Measurements from ENCODE around the gene RPS6KB1.
"Not testable (repeated sequence)": the region's sequence is repeated elsewhere in the genome, so short reads cannot be mapped to it uniquely, and the experiment has no call there.

Gene RPS6KB1

GRCh38 chr17:59872351-59872750 lies 20.6 kb upstream of the RPS6KB1 start:
- no peak for DNase-seq (ENCODE audit: low spot score)

GRCh38 chr17:59873414-59873813 lies 19.5 kb upstream of the RPS6KB1 start:
- not testable (repeated sequence) for DNase-seq (ENCODE audit: low spot score)

- no peak for DNase-seq (ENCODE audit: low spot score)
Observed at GRCh38 chr17:59874376-59874775, 18.5 kb upstream of the RPS6KB1 start.

- DNase-seq (ENCODE audit: low spot score): no peak
Observed at GRCh38 chr17:59876107-59876506, 16.8 kb upstream of the RPS6KB1 start.

GRCh38 chr17:59877965-59878364 lies 15.0 kb upstream of the RPS6KB1 start:
- no peak for DNase-seq (ENCODE audit: low spot score)

GRCh38 chr17:59878624-59879023 lies 14.3 kb upstream of the RPS6KB1 start:
- no peak for DNase-seq (ENCODE audit: low spot score)

- DNase-seq (ENCODE audit: low spot score): no peak
Observed at GRCh38 chr17:59884861-59885260, 8.1 kb upstream of the RPS6KB1 start.

- DNase-seq (ENCODE audit: low spot score): no peak
Observed at GRCh38 chr17:59888145-59888750, 4.7 kb upstream of the RPS6KB1 start.

- DNase-seq (ENCODE audit: low spot score): peak; percentile 66
Observed at GRCh38 chr17:59890720-59891119, 2.2 kb upstream of the RPS6KB1 start.

- DNase-seq (ENCODE audit: low spot score): peak; percentile 99
Observed at GRCh38 chr17:59892251-59892923, 534 bp upstream of the RPS6KB1 start.

- peak; percentile 56 for DNase-seq (ENCODE audit: low spot score)
Observed at GRCh38 chr17:59893676-59894100, 767 bp downstream of the RPS6KB1 start.

- no peak for DNase-seq (ENCODE audit: low spot score)
Observed at GRCh38 chr17:59897090-59897489, 4.2 kb downstream of the RPS6KB1 start.

GRCh38 chr17:59899099-59899498 lies 6.2 kb downstream of the RPS6KB1 start:
- no peak for DNase-seq (ENCODE audit: low spot score)

- DNase-seq (ENCODE audit: low spot score): no peak
Observed at GRCh38 chr17:59901604-59902003, 8.7 kb downstream of the RPS6KB1 start.

GRCh38 chr17:59903455-59903854 lies 10.5 kb downstream of the RPS6KB1 start:
- no peak for DNase-seq (ENCODE audit: low spot score)

- no peak for DNase-seq (ENCODE audit: low spot score)
Observed at GRCh38 chr17:59907467-59907866, 14.5 kb downstream of the RPS6KB1 start.

- DNase-seq (ENCODE audit: low spot score): peak; percentile 66
Observed at GRCh38 chr17:59914274-59914854, 21.4 kb downstream of the RPS6KB1 start.

- DNase-seq (ENCODE audit: low spot score): no peak
Observed at GRCh38 chr17:59916446-59916845, 23.5 kb downstream of the RPS6KB1 start.

GRCh38 chr17:59920637-59921036 lies 27.7 kb downstream of the RPS6KB1 start:
- DNase-seq (ENCODE audit: low spot score): not testable (repeated sequence)

GRCh38 chr17:59930121-59930520 lies 37.2 kb downstream of the RPS6KB1 start:
- not testable (repeated sequence) for DNase-seq (ENCODE audit: low spot score)

GRCh38 chr17:59930768-59931167 lies 37.8 kb downstream of the RPS6KB1 start:
- not testable (repeated sequence) for DNase-seq (ENCODE audit: low spot score)

- not testable (repeated sequence) for DNase-seq (ENCODE audit: low spot score)
Observed at GRCh38 chr17:59933317-59933716, 40.4 kb downstream of the RPS6KB1 start.

- not testable (repeated sequence) for DNase-seq (ENCODE audit: low spot score)
Observed at GRCh38 chr17:59940697-59941096, 47.8 kb downstream of the RPS6KB1 start.

Data from RKO (cell line).